GM21526 (cell line): ENCODE measurements around the gene SLC22A23.
"Not testable (repeated sequence)": the region's sequence is repeated elsewhere in the genome, so short reads cannot be mapped to it uniquely, and the experiment has no call there.

Experiments
- ATAC-seq: cut with Tn5 transposase; IDR thresholded peaks from one replicate; pipeline ENCODE4 v1.9.1; 2021; ENCODE audit warnings: moderate library complexity; ENCODE audit not compliant: unreplicated experiment, low FRiP score

SLC22A23 gene

GRCh38 chr6:3391902-3392458, 64.9 kb downstream of the SLC22A23 start:
- ATAC-seq = no peak

DNA sequence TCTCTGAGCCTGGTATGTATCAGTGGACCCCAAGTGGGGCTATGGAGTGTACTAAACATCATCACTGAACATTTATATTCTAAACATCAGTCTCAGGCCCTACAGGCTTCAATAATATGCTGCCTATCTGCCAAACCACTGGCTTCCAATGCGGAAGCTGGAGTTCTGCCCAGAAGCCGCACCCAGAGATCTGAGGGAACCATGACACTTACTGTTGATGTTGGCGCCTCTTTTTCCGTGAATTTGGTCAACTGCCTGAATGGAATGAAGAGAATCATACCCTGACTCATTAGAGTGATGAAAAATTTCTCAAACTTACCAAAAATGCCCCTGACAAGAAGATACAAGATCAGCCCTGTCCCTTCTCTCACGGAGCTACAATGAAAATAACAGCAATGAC, 66.2 kb downstream of the SLC22A23 start:
- no peak for ATAC-seq

- no peak for ATAC-seq
These were observed 67.3 kb downstream of the SLC22A23 start for GRCh38 chr6:3389390-3390167.

DNA sequence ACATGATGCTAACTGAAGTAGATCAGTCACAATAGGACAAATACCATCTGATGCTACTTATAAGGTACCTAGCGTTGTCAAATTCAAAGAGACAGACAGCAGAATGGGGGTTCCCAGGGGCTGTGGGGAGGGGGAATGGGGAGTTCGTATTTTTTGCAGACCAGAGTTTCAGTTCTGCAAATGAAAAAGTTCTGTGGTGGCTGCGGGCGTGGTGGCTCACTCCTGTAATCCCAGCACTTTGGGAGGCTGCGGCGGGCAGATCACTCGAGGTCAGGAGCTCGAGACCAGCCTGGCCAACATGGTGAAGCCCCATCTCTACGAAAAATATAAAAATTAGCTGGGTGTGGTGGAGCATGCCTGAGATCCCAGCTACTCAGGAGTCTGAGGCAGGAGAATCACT, 68.1 kb downstream of the SLC22A23 start:
- no peak for ATAC-seq

DNA sequence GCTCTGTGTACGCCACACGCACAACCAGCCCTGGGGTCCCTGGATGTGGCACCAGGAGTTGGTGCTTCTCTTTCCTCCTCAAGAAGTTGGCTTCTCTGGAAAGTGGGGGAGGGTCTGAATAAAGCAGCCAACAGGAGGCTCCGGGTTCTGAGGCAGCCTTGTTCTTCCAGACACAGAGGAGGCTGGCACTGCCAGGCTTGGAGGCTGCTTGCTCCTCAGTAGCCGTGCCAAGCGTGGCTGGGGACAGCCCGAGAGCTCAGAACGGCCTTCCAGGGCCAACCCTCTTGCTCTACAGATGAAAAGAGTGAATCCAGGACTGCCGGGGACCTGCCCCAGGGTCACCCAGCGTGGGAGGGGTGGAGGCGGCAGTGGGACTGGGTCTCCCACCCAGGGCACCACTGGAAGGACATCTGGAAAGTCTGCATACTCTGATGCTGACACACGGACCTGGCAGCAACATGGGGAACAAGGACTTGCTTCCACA, 70.4 kb downstream of the SLC22A23 start:
- no peak for ATAC-seq

DNA sequence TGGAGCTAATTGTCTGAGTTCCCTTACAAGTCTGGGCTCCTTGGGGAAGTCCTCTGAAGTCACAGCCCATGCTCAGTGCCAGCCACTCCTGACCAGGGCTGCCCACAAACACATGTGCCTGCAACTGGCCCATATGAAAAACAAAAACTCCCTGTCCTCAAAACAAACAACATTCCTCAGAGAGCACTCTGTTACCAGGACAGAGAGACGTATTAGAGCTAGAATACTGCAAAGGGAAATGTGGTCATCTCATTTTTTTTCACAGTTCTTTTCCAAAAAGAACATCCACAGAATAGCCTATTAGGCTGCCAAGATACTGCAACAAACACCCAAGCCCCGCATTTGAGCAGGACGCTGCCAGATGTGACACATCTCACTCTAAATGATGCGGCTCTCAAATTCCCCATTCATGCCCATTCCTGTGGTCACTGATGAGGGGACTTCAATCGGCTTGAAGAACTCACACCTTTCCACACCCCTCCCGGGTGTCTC, 71.1 kb downstream of the SLC22A23 start:
- no peak for ATAC-seq

DNA sequence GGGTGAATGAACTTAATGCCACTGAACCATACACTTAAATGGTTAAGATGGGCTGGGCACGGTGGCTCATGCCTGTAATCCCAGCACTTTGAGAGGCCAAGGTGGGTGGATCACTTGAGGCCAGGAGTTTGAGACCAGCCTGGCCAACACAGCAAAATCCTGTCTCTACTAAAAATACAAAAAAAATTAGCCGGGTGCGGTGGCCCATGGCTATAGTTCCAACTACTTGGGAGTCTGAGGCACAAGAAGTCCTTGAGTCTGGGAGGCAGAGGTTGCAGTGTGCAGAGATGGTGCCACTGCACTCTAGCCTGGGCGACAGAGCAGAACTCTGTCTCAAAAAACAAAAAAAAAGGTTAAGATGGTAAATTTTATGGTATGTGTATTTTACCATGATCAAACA, 71.7 kb downstream of the SLC22A23 start:
- ATAC-seq = not testable (repeated sequence)

DNA sequence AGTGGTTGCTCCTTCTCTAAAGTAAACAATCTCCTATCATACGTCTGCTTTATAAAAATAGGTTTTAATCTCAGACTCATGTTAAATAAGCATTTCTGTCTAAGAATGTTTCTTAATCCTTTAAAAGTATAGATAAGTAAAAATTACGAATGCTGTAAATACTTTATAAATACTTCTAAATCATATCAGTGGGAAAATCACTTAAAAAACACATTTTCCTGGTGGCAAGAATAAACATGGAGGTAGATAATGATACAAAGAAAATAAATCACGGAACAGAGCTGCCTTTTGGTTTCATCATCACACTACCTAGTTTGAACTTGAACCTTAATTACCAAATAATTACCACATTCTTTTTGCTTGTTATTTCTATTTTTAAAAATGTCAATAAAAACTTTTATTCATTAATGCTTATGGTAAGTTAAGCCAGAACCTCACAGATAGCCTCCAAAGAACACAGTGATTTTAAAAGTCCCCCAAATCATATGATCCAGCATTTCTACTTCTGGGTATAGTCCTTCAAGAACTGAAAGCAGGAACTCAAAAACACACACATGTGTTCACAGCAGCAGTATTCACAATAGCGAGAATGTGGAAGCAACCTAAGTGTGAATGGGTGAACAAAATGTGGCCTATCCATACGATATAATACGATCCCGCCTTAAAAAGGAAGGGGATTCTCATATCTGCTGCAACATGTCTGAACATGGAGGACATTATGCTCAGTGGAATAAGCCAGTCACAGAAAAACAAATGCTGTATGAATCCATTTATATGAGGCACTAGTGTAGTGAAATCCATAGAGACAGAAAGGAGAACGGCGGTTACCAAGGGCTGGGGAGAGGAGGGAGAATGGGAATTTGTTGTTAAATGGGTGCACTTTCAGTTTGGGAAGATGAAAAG, 72.4 kb downstream of the SLC22A23 start:
- no peak for ATAC-seq

DNA sequence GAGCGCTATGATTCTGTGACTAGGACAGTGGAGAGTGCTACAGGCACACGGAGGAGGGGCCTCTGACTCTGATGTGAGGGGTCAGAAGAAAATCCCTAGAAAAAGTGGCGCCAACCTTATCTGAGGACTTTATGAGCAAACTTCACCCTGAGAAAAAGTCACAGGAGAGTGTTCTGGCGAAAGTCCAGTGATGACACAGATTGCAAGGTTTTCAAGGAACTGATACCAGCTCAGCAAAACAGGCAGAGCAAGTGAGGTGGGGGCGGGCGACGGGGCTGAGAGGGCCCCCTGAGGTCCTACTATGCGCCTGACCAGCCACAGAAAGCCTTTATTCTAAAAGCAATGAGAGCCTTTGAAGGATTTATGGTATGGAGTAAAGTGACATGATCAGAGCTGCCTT, 73.3 kb downstream of the SLC22A23 start:
- no peak for ATAC-seq

- ATAC-seq = no peak
These were observed 74.2 kb downstream of the SLC22A23 start for GRCh38 chr6:3382326-3383279.

DNA sequence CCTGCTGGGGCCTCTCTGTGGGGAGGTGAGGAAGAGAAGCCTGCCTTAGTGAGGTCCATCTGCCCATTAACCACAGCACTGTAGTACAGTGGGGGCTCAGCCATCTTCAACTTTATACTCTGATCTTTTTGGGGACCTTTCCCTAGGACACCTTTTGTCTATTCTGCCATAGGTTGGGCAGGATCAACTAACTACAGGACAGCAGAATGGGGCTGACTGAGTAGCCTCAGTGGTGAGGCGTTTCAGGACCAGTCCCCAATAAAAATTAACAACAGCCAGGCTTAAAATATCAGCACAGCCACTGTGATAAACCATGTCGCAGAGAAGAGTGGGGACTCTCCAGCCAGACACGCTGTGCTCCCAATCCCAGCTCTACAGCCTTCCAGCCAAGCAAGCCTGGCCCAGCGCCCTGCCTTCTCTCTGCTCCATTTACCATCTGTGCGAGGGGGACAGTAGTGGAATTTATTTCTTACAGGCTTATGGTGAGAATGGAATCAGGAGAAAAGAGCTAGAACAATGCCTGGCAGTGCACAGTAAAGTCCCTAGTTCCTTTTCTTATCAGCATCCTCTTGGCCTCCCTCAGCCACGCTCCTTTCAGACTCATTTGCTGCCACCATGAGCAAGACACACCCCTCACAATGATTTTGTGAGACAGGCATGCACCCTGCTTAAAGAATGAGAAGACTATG, 75.5 kb downstream of the SLC22A23 start:
- ATAC-seq = no peak

DNA sequence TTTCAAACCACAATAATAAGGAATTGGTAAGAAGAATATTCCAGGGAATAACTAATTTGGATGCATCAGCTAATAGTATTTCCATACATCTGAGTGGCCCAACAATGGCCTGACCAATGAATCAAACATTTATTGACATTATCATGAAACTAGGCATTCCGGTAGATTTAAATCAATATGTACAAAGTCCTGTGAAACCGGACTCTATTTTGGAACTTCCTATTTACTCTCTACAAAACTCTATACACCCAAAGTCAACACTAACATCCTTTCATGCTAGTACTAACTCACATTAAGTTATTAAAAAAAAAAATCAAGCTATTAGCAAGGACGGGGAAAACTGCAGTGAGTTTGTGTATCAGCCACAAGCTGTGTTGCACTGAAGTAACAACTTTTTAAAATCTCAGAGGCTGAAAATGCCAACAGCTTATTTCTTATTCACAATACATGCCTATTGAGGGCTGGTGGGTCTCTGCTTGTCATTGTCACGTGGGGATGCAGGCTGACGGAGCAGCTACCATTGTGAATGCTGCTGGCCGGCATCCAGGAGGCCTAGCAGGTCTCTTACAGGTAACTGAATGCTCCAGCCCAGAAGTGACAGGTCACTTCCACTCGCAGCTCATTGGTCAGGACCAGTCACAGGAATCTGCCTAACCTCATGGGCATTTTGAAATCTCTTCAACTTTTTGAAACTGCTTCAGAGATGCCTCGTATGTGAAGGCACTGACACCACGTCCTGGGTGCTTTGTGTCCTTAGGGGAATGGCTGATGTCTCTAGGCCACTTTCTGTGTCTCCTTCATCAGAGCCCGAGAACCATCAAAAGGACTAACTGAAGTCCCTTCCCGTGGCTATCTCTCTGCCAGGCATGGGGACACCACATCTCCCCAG, 76.3 kb downstream of the SLC22A23 start:
- ATAC-seq = no peak

DNA sequence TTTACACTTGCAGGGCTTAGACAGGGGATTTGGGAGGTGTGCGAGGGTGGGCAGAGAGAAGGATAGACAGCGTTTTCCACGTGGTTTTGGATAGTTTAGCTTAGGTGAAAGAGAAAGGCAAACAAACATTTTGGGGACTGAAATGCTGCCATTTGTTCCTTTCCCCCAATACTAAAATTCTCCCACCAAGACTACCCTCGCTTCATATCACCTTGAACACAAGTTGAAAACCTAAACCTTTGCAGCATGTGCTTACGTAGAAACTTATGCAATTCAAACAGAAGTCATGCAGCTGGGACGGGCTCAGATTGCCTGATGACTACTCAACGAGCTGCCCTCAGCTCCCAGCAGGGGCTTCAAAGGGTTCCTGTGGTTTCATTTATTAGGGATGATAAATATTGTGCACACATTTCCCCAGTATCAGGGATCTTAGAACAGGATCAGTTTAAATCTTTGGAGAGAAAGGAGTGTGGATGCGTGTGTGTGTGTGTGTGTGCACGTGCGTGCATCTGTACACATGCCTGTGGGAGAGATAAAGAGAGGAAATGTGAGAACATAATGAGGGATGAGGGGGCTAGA, 77.3 kb downstream of the SLC22A23 start:
- no peak for ATAC-seq

- not testable (repeated sequence) for ATAC-seq
These were observed 78.0 kb downstream of the SLC22A23 start for GRCh38 chr6:3378808-3379207.

DNA sequence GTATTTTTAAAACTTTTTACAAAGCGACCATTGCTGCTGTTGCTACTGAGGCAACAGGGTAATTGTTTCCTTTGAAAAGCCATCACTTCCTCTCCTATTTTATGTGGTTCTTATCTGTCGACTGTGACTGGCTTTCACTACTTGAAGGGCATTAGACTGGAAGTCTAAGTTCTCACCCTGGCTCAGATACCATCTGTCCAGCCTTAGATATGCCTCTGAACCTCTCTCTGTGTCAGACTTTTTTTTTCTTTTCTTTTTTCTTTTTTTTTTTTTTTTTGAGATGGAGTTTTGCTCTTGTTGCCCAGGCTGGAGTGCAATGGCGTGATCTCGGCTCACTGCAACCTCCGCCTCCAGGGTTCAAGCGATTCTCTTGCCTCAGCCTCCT, 78.5 kb downstream of the SLC22A23 start:
- not testable (repeated sequence) for ATAC-seq

DNA sequence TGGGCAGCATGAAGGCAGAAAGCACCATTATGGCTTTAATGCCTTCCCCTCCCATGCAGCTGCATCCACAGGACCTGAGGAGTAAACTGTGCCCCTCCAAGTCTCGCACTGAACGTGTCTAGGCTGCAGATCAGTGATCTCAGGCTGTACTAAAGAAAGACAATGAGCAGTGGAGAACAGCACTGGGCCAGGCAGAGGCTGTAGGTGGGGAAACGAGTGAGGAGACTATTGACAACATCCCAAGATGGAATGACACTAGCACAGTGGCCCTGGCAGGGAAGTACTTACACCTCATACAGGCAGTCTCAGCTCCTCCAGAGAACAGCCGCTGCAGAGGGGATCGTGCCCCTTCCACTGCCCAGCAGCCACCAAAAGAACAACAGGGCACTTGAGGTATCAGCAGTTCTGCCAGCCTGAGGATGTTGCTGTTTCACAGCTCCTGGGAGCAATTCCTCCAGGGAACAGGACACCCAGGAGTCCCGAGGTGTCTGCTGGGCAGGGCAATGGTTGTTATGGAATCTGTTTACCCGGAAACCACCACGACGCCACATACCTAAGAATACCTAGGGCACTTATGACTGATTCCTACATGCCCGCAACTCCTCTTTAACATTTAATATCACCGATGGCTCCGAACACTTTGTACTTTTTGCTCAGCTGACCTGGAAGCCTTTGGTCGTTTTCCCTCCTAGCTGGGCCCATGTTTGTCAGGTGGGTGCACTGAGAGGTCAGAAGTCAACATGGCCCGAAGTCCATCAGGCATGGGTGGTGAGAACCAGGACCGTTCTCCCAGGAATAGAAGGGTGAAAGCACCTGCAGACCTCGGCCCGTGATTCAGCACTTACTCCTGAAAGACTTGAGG, 79.1 kb downstream of the SLC22A23 start:
- ATAC-seq = no peak

- ATAC-seq = no peak
These were observed 79.8 kb downstream of the SLC22A23 start for GRCh38 chr6:3376893-3377535.
